GM18520 (cell line): Measurements from ENCODE around the gene DENND1A.

ENCODE experiments used
- ATAC-seq: cut with Tn5 transposase; IDR thresholded peaks from one replicate; pipeline ENCODE4 v1.9.1; 2021; ENCODE audit not compliant: unreplicated experiment

The DENND1A gene

DNA sequence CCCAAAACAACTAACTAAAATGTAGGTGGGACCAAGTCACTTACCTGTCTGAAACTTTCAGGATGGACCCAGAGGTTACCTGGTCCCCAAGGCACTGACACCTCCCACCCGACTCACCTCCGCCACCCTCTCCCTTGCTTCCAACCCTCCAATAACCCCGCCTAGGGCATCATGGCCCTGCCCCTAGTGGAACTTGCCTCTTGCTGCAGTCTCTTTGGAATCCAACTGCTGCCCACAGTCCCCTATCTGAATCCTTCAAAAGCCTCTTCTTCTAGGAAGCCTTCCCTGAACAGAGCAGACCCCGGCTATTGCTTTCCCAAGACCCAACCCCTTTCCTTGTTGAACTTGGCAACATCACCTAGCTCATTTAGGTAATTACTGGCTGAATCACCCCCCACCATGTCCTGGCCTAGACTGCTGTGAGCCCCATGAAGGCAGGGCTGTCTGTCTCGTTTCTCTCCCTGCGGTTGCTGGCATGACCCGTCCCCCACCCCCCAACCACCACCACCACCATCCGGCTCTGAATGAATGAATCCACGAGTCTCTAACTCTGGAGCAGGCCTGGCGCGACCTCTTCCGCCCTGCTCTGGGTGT is 564.5 kb downstream of the DENND1A start:
- no peak for ATAC-seq

DNA sequence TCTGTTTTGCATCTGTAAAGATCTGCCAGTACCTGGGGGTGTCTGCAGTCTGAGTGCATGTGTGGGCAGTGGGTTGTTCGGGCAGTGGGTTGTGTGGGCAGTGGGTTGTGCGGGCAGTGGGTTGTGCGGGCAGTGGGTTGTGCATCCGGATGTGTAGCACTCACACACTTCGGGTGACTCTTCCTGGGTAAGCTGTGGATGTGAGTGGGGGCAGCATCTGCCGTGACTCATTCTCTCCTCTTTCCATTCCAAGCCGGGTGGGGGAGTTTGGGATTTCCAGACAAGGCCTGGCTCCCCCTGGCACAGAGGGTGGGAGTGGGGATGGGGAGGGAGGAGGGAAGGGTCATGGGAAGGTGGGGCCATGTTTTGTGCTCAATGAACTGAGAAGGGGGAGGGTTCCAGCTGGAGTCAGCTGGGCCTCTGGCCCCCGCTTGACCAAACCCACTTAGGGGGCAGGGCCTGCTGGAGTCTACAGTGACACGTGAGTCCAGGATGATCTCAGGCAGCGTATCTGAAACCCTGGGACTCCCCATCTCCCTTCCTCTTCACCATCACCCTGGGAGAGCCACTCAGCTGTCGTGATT is 565.6 kb downstream of the DENND1A start:
- no peak for ATAC-seq

DNA sequence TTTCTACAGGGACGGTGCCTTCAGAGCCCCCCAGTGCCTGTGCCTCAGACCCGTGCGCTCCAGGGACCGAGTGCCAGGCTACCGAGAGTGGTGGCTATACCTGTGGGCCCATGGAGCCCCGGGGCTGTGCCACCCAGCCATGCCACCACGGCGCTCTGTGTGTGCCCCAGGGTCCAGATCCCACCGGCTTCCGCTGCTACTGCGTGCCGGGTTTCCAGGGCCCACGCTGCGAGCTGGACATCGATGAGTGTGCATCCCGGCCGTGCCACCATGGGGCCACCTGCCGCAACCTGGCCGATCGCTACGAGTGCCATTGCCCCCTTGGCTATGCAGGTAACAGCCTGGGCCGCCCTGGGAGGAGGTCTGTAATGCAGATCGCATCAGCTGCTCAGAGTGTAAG is 567.1 kb downstream of the DENND1A start:
- ATAC-seq = no peak

DNA sequence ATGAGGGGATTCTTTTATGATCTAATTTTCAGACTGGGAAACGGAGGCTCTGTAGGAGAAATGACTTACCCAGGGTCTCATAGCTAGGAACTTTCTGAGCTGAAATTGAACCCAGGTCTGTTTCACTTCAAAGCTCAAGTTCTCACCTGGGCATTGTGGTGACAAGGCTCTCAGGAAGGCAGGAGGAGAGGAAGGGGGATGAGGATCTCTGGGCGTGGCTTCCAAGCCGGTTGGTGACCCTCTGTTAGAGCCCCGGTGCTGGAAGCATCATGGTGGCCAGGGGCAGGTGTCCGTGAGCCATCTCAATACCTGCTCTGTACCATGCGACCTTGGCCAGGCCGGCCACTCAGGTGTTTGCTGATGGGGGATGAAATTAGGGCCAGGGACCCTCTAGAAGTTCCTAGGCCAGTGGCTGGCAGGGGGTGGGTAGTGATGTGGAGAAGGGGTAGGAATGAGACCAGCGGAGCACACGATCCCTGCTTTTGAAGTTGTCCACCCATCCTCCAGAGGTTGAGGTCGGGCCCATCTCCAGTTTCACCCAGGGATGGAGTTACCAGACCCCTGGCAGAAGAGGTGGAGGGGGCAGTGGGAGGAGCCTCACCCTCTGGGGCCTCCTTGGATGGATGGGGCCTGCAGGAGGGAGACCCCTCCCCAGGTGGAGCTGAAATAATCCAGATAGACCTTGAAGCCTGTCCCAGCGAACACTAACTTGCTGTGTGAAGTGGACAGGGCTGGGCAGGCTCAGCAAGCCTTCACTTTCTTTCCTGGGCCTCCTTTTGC is 568.0 kb downstream of the DENND1A start:
- ATAC-seq = no peak

DNA sequence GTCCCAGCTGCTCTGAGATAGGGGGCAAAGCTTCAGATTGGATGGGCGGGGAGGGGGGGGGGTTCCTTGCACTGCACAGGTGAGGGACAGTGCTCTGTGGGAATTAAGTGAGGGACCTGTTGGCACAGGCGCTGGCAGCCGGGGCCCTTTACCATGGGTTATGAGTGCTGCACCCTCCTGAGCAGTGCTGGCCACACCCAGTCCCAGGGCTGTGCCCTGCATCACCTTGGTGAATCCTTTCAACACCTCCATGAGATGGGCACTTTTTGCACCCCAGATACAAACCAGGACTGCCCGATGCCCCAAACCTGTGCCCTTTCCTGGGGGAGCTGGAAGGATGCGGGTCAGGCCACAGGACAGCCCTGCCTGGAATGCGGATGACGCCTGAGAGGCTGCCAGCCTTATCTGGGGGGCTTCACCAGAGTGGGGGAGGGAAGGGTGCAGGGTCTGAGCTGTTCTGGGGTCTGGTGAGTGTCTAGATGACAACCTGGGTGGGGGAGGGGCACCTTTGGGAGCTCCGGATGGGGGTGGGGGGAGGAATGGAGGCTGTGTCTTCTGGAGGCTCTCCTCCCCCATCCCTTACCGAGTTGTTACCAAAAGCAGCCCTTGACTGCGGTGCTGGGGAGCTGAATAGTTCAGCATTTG is 568.7 kb downstream of the DENND1A start:
- no peak for ATAC-seq

DNA sequence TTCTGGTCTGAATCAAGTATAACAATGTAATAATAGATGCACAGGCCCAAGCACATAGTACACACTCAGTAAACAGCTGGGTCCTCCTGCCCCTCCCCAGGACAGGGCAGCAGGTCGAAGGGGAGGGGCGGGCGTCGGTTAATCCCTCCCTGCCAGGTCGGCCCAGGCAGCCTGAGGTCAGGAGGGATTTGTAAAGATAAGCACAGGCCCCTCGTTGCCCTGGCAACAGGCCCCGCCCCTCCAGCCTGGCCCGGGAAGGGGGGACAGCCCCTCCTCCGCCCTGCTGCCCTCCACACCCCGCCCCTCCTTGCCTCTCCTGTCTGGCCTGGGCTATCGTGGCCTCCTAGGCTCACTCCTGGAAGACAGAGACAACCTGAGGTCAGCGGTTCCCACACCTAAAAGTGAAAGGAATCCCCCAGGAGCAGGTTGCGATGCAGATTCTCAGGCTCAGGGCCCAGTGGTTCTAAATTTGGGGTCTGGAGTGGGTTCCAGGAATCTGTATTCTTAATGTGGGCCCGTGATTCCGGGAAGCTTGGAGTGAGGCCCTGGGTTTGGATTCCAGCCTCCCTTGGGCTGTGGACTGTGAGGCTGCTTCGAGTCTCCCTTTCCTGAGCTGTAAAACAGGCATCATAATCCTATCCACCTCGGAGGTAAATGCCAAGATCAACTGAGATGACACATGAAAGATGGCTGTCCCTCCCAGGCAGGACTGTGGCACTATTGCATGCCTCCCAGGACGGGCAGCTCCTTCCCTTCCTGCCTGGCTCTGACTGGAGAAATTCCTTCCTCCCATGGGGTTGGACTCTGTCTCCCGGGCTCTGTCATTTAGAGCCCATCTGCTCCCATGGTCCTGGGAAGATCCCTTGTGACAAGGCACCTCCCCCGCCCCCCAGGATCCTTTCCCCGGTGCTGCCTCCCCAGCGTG is 569.5 kb downstream of the DENND1A start:
- ATAC-seq = no peak

GRCh38 chr9:123359546-123359945 is 570.4 kb downstream of the DENND1A start:
- no peak for ATAC-seq

DNA sequence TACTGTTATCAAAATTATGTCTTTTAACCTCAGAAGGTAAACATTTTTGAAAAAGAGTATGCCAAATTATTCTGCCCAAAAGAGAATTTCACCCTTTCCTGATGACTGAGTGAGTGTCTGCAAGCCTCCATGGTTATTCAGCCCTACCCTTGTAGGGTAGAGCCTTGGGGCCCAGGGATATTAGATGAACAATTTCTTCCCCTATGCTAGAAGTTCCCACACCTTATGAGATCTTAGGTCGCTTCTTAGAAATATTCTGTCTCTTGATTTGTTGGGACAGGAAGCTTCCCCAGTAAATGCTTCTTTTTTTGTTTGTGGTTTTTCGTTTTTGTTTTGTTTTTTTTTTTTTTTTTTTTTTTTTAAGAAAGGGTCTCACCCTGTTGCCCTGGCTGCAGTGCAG is 570.8 kb downstream of the DENND1A start:
- no peak for ATAC-seq

- no peak for ATAC-seq
Observed at GRCh38 chr9:123358181-123358905, 571.6 kb downstream of the DENND1A start.

DNA sequence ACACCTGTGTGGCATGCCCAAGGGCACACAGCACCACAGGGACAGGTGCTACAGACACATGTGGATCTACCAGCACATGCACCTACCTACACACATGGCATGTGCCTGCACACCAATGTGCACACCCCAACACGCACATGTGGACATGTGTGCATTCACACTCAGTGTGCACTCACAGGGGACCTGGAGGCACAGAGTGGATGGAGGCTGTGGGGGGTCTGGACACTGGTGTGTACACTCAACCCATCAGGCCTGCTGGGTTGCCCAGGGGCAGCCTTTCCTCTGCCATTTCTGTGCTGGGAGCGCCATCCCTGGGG is 572.2 kb downstream of the DENND1A start:
- ATAC-seq = no peak

GRCh38 chr9:123356851-123357742 is 572.8 kb downstream of the DENND1A start:
- ATAC-seq = no peak

GRCh38 chr9:123355761-123356431 is 574.0 kb downstream of the DENND1A start, which contains the start of gene CRB2:
Gene CRB2, plus strand, starts transcription at chr9:123356197. Its CDS starts 64 bp downstream, at chr9:123356261.
- ATAC-seq = no peak

DNA sequence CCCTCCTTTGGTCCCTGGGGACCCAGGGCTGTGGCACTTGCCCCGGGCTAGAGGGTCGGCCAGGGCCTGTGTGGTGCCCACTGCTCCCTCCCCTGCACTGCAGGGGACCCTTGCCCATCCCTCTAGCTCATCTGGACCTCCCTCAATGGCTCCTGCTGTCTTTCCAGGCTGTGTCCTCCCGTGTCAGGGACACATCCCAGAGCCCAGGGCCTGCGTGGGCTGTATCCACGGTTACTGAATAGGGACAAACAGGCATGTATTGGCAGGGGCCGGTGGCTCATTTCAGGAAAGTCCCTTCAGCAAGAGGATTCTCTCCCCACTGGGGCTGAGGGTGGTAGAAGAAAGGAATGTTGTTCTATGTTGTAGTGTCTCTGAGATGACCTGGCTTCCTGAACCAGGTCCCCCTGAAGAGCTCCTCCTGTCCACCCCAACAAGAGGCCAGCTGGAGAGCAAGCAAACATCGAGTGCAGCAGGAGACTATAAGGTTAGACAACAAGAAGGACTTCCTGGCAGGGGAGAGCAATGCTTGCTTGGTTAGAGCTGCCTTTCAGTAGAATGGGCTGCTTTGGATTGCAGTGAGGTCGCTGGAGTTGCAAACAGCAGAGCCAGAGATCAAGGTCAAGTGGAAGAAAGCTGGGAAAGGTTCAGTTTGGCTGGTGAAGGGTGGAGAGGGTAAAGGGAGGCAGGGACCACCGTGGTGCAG is 575.0 kb downstream of the DENND1A start:
- ATAC-seq = no peak

- ATAC-seq = no peak
Observed at GRCh38 chr9:123353984-123354591, 575.8 kb downstream of the DENND1A start.

GRCh38 chr9:123353041-123353440 is 576.9 kb downstream of the DENND1A start:
- ATAC-seq = no peak

DNA sequence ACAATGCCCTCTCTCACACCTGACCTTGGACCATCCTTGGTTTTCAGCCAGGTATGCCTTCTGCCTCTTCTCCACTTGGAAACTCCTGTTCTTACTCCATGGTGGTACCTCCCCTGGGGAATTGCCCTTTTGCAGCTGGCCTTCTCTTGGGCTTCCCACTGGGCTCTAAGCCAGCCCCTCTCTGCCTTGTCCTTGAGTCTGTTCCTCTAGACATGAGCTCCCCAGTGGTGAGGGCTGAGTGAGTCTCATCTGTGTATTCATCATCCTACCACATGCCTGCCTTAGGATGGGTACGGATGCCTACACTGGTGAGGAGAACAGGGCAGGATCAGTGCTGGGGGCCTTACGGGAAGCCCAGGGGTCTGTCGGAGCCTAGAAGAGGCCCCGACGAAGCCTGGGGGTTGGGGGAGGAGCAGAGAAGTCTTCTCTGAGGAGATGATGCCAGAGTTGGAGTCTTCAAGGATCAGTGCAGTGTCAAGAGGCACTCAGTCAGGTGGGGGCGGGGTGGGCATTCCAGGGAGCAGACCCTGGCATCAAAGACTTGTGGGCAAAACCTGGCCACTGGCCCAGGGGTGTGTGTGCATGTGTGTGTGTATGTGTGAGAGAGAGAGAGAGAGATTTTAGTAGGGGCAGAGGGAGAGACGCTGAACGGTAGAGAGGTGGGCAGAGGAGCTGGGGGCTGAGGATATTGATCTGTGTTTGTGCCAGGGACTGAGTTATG is 579.2 kb downstream of the DENND1A start:
- ATAC-seq = no peak
